HG03280 (cell line): ENCODE results near the gene ASB6.
"Not testable (repeated sequence)": the region's sequence is repeated elsewhere in the genome, so short reads cannot be mapped to it uniquely, and the experiment has no call there.

Source experiments
- ATAC-seq: cut with Tn5 transposase; IDR thresholded peaks from one replicate; pipeline ENCODE4 v1.9.1; 2021; ENCODE audit warnings: mild to moderate bottlenecking, moderate library complexity; ENCODE audit not compliant: unreplicated experiment

ASB6 gene

DNA sequence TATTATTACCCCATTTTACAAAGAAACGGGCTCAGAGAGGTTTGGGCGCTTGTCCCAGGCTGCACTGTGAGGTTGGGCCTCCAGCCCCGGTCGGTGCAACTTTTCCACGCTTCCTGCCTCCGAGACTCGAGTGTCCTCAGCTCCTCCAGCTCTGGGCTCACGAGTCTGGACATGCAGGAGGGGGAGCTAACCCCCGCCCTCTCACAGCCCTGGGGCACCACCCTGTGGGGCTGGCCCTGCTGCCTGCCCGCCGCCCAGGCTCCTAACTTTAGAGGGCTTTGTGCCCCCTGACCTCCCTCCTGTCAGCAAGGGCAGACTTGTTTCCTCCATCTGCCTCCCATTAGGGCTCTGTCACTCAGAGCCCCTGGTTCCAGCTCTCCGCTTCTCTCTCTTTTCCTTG is 4.3 kb upstream of the ASB6 start:
- no peak for ATAC-seq

DNA sequence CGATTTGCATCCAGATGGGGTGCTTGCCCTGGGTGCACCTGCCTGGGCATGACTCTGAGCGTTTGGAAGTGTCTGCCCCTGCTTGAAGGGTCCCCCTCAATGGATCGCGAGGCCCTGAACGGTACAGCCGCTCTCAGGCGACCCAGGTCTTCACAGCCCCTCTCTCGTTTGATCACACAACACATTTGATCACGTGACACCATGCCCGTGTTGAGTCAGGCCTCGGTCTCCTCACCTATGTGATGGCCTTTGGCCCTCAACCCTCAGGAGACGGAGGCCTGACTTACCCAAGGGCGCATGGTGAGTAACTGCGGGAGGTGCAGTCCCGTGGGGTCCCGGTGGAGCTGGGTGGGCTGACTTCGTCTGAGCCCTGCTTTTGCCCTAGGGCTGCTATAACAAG is 3.0 kb upstream of the ASB6 start:
- ATAC-seq: no peak

DNA sequence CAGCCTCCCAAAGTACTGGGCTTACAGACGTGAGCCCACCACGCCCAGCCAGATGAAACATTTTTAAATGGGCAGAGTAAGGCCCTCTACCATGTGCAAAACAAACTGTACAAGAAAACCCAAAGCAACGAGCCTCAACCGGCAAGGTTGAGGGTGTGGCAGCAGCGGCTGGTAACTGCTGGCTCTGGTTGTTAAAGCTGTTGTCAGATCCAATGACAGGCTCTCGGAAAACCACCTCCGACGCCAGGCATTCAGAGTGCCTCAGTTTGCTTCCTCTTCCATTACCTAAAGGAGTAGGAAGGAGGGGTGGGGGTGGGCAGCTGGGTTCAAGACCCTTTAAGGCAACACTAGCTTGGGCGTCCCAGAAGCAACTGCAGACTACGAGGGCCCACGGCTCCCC is 2.4 kb upstream of the ASB6 start:
- no peak for ATAC-seq

- no peak for ATAC-seq
Measured at GRCh38 chr9:129643706-129644105, 1.8 kb upstream of the ASB6 start.

- no peak for ATAC-seq
Measured at GRCh38 chr9:129640871-129641749, 841 bp downstream of the ASB6 start.

DNA sequence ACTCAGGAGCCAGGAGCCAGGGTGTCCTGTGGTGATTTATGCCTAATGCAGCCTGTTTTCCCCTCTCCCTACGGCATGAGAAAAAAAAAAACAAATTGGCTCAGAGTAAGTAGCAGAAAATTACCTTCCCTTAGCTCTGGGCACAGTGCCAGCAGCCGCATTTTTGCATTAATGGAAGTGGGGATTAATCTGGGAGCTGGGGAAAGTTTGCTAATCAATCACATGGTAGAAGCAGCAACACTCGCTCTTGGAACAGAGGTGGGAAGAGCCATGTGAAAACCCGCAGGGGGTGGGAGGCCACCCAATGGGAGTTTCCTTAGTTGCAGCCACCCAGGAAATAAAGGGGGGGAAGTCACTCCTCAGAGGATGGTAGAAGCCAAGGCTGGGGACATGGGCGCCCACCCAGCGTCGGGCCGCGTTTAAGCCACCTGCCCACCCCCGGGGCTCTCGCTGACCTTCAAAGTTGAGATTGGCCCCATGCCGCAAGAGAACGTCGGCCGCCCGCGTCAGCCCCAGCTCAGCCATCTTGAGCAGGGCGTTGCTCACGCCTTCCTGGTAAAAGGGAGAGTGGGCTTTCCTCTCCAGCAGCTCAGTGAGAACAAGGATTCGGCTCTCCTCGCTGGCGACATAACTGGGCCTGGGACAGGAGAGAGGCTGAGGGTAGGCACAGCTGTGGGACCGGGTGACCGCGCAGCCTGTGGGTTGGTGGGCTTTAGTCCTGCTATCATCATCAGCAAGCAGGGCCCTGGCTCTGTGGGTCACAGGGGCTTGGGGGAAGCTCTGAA is 1.7 kb downstream of the ASB6 start:
- ATAC-seq: no peak

DNA sequence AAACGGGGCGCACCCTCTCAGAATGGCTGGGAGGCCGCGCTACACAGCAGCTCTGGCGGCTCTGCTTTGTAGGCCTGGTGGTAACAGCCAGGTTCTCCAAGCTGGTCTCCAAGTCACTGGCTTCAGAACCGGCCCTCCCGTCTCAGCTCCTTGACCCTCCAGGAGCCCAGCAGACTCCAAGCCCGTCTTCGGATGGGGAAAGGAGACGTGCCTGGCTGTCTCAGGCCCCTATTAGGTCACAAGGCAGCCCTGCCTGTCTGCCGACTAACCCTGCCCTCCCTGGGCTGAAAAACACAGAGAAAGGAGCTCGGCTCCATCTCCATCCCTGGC is 2.2 kb downstream of the ASB6 start:
- ATAC-seq: no peak

GRCh38 chr9:129639034-129639630 is 2.8 kb downstream of the ASB6 start:
- ATAC-seq: no peak

- no peak for ATAC-seq
Measured at GRCh38 chr9:129637673-129638439, 4.1 kb downstream of the ASB6 start.

DNA sequence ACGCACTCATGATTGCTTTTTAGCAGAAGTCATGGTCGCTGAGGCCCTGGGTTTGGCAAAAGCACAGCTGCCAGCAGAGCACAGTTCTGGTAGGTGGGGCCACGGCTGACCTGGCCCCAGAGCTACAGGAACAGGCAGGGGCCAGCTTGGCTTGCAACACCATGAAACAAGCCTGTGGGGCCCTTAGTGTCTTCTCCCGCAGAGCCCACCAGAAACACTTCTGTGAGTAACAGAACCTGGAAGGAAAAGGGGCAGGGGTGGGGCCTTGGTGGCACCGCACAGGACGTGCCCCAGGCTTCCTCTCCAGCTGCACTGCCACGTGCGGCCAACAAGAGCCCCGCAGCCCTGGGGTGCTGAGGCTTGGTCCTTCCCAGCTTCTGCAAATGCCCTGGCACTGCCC is 4.8 kb downstream of the ASB6 start:
- no peak for ATAC-seq

DNA sequence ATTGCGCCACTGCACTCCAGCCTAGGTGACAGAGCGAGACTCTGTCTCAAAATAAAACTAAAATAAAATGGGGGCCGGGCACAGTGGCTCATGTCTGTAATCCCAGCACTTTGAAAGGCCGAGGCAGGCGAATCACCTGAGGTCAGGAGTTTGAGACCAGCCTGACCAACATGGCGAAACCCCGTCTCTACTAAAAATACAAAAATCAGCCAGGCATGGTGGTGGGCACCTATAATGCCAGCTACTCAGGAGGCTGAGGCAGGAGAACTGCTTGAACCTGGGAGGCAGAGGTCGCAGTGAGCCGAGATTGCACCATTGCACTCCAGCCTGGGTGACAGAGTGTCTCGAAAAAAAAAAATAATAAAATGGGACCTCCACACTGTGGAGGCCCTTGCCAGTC is 5.6 kb downstream of the ASB6 start:
- ATAC-seq: not testable (repeated sequence)

- ATAC-seq: no peak
Measured at GRCh38 chr9:129635099-129636065, 6.6 kb downstream of the ASB6 start.

- ATAC-seq: no peak
Measured at GRCh38 chr9:129633848-129634247, 8.1 kb downstream of the ASB6 start.

GRCh38 chr9:129633207-129633606 is 8.7 kb downstream of the ASB6 start:
- no peak for ATAC-seq

GRCh38 chr9:129632460-129632859 is 9.5 kb downstream of the ASB6 start:
- ATAC-seq: no peak

DNA sequence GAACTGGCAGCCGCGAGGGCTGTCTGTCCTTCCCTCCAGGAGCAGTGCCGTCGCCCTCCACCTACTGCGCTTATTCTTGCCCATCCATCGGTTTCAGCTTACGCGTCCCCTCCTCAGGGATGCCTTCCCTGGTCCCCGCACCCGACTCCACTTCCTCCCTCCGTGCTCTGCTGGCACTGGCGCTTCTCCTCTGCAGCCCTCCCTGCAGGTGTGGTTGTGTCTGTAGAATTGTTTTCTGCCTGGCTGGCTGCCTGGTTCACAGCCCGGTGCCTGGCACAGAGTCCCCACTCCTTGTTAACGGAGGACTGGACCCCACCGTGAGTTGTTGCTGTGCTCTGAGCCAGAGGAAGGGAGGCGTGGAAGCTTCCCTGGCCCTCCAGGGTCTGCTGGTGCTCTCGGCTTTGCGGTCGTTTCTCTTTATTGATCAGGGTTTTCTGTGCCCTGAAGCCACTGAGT is 10.2 kb downstream of the ASB6 start:
- ATAC-seq: no peak

- no peak for ATAC-seq
Measured at GRCh38 chr9:129630967-129631673, 10.8 kb downstream of the ASB6 start.

- no peak for ATAC-seq
Measured at GRCh38 chr9:129629251-129629820, 12.6 kb downstream of the ASB6 start.

GRCh38 chr9:129628709-129629108 is 13.2 kb downstream of the ASB6 start:
- no peak for ATAC-seq
